ENCODE results near the gene ASB7.

GRCh38 chr15:100614918-100615317 is 12.5 kb downstream of the ASB7 start:
- TF ChIP-seq ZNF24 (tag by site-specific recombination; IDR thresholded peaks at IDR 0.05) (no peak), ZNF335 (tag by site-specific recombination; conservative IDR thresholded peaks at IDR 0.05) (no peak), ZNF155 (tag by site-specific recombination; IDR thresholded peaks at IDR 0.05) (no peak), ZBTB1 (tag by site-specific recombination; IDR thresholded peaks at IDR 0.05) (no peak)
- TF ChIP-seq, protein P1, sequence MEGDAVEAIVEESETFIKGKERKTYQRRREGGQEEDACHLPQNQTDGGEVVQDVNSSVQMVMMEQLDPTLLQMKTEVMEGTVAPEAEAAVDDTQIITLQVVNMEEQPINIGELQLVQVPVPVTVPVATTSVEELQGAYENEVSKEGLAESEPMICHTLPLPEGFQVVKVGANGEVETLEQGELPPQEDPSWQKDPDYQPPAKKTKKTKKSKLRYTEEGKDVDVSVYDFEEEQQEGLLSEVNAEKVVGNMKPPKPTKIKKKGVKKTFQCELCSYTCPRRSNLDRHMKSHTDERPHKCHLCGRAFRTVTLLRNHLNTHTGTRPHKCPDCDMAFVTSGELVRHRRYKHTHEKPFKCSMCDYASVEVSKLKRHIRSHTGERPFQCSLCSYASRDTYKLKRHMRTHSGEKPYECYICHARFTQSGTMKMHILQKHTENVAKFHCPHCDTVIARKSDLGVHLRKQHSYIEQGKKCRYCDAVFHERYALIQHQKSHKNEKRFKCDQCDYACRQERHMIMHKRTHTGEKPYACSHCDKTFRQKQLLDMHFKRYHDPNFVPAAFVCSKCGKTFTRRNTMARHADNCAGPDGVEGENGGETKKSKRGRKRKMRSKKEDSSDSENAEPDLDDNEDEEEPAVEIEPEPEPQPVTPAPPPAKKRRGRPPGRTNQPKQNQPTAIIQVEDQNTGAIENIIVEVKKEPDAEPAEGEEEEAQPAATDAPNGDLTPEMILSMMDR (tag by site-specific recombination; IDR thresholded peaks at IDR 0.05), result no peak
- TF ChIP-seq, protein P2, sequence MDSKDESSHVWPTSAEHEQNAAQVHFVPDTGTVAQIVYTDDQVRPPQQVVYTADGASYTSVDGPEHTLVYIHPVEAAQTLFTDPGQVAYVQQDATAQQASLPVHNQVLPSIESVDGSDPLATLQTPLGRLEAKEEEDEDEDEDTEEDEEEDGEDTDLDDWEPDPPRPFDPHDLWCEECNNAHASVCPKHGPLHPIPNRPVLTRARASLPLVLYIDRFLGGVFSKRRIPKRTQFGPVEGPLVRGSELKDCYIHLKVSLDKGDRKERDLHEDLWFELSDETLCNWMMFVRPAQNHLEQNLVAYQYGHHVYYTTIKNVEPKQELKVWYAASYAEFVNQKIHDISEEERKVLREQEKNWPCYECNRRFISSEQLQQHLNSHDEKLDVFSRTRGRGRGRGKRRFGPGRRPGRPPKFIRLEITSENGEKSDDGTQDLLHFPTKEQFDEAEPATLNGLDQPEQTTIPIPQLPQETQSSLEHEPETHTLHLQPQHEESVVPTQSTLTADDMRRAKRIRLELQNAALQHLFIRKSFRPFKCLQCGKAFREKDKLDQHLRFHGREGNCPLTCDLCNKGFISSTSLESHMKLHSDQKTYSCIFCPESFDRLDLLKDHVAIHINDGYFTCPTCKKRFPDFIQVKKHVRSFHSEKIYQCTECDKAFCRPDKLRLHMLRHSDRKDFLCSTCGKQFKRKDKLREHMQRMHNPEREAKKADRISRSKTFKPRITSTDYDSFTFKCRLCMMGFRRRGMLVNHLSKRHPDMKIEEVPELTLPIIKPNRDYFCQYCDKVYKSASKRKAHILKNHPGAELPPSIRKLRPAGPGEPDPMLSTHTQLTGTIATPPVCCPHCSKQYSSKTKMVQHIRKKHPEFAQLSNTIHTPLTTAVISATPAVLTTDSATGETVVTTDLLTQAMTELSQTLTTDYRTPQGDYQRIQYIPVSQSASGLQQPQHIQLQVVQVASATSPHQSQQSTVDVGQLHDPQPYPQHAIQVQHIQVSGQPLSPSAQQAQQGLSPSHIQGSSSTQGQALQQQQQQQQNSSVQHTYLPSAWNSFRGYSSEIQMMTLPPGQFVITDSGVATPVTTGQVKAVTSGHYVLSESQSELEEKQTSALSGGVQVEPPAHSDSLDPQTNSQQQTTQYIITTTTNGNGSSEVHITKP (tag by site-specific recombination; IDR thresholded peaks at IDR 0.05), result no peak

Data from HEK293 (cell line).